Renal cortex interstitium (tissue), 15 donors: Measurements from ENCODE around the gene PBRM1. TPM values are rescaled to one million over a fixed set of nuclear protein-coding genes. Genes with fewer than 3 reads are reported as not detected.
"Not testable (repeated sequence)": the region's sequence is repeated elsewhere in the genome, so short reads cannot be mapped to it uniquely, and the experiment has no call there.

ENCODE experiments used
- DNase-seq, 11 donors: peaks; one replicate each; pipeline ENCODE4 v3.0.0-alpha.2; 2013; ENCODE audit warnings: low read depth in 9 of 11, low spot score in 4 of 11; ENCODE audit errors: extremely low read depth in 1 of 11
- long read RNA-seq, 16 experiments: transcript quantifications; one replicate each; lab custom pipeline, GENCODE V29; 2026
- polyA plus RNA-seq, 3 donors: library from polyadenylated mRNA; unstranded; fragments of 120-200 nt; gene quantifications; one replicate each; pipeline ENCODE4 v1.2.1, GENCODE V29; 2013; ENCODE audit not compliant: insufficient read length in 3 of 3

The PBRM1 gene
- 10 to 100 TPM; 56.3 to 65.6 (median 64.0) TPM for polyA plus RNA-seq
- long read RNA-seq, donor 1, partial matches to known transcripts: 57 of 97 reads
- long read RNA-seq, donor 1, other reads (novel, unspliced or antisense): 37 of 97 reads
- long read RNA-seq, donor 2, partial matches to known transcripts: 117 of 117 reads
- long read RNA-seq, donor 2, other reads (novel, unspliced or antisense): 0 of 117 reads
- long read RNA-seq, donor 3: 0 reads
- long read RNA-seq, donor 4, partial matches to known transcripts: 87 of 130 reads
- long read RNA-seq, donor 4, other reads (novel, unspliced or antisense): 42 of 130 reads
- long read RNA-seq, donor 5: 0 reads
- long read RNA-seq, donor 6, partial matches to known transcripts: 5 of 6 reads
- long read RNA-seq, donor 6, other reads (novel, unspliced or antisense): 0 of 6 reads
- long read RNA-seq, donor 7, partial matches to known transcripts: 7 of 9 reads
- long read RNA-seq, donor 7, other reads (novel, unspliced or antisense): 0 of 9 reads
- long read RNA-seq, donor 8, partial matches to known transcripts: 239 of 301 reads
- long read RNA-seq, donor 8, other reads (novel, unspliced or antisense): 61 of 301 reads
- long read RNA-seq, donor 9, partial matches to known transcripts: 34 of 62 reads
- long read RNA-seq, donor 9, other reads (novel, unspliced or antisense): 27 of 62 reads
- long read RNA-seq, donor 10, partial matches to known transcripts: 16 of 28 reads
- long read RNA-seq, donor 10, other reads (novel, unspliced or antisense): 12 of 28 reads
- long read RNA-seq, donor 11, partial matches to known transcripts: 49 of 69 reads
- long read RNA-seq, donor 11, other reads (novel, unspliced or antisense): 20 of 69 reads
- long read RNA-seq, donor 12: 0 reads
- long read RNA-seq, donor 13, partial matches to known transcripts: 740 of 794 reads
- long read RNA-seq, donor 13, other reads (novel, unspliced or antisense): 54 of 794 reads
- long read RNA-seq, donor 14, partial matches to known transcripts: 97 of 128 reads
- long read RNA-seq, donor 14, other reads (novel, unspliced or antisense): 31 of 128 reads
- long read RNA-seq, donor 15: 0 reads
- long read RNA-seq, donor 16, partial matches to known transcripts: 135 of 258 reads
- long read RNA-seq, donor 16, other reads (novel, unspliced or antisense): 121 of 258 reads

- DNase-seq: peak; percentile 88 to 95 (median 93)
These were observed at the start of gene PBRM1, which contains the start of gene GNL3 for GRCh38 chr3:52685709-52686691. TSS of gene PBRM1 (minus strand) at chr3:52685913. TSS of gene GNL3 (plus strand) at chr3:52686032. CDS start at chr3:52686093, 61 bp downstream.

GRCh38 chr3:52733256-52733891, 47.7 kb upstream of the PBRM1 start:
- no peak for DNase-seq

DNA sequence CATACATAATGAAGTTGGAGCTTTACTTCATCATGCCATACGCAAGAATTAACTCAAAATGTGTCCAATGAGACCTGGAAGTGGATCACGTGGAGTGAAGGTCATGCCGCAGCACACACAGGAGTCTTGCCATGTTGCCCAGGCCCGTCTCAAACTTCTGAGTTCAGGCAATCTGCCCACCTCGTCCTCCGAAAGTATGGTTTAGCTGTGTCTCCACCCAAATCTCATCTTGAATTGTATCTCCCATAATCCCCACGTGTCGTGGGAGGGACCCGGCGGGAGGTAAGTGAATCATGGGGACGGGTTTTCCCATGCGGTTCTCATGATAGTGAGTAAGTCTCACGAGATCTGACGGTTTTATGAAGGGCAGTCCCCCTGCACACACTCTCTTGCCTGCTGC, 45.9 kb upstream of the PBRM1 start:
- no peak for DNase-seq

DNA sequence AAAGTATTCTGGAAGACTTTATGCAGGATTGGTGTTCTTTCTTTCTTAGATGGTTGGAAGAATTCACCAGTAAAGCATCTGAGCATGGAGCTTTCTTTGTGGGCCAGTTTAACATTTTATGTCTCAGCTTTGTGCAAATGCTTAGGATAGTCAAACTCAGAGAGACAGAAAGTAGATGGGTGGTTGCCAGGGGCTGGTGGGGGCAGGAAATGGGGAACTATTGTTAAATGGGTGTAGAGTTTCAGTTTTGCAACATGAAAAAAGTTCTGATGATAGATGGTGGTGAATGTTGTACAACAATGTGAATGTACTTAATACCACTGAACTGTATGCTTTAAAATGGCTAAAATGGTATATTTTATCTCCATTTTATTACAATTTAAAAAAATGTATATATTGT, 45.0 kb upstream of the PBRM1 start:
- DNase-seq: no peak

GRCh38 chr3:52728753-52729152, 43.0 kb upstream of the PBRM1 start:
- DNase-seq: not testable (repeated sequence)

DNA sequence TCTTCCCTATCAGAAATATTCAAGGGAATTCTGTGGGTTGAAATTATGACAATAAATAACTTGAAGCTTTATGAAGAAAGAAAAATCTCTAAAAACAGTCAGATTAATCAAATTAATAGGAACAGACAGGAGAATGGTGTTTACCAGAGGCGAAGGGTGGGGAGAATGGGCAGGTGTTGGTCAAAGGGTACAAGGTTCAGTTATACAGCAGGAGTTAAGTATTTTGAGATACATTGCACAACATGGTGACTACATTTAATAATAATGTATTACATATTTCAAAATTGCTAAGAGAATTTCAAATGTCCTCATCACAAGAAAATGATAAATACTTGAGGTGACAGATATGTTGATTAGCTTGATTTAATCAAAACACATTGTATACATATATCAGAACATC, 38.8 kb upstream of the PBRM1 start:
- DNase-seq: no peak

DNA sequence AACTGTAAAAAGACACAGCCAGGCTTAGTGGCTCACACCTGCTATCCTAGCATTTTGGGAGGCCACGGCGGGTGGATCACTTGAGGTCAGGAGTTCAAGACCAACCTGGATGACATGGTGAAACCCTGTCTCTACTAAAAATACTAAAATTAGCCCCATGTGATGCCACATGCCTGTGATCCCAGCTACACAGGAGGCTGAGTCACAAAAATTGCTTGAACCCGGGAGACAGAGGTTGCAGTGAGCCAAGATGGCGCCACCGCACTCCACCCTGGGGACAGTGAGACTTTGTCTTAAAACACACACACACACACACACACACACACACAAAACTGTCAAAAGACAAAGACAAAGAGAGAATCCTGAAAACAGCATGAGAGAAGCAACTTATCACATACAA, 38.2 kb upstream of the PBRM1 start:
- no peak for DNase-seq

- no peak for DNase-seq
These were observed 36.8 kb upstream of the PBRM1 start for GRCh38 chr3:52722491-52722890.

DNA sequence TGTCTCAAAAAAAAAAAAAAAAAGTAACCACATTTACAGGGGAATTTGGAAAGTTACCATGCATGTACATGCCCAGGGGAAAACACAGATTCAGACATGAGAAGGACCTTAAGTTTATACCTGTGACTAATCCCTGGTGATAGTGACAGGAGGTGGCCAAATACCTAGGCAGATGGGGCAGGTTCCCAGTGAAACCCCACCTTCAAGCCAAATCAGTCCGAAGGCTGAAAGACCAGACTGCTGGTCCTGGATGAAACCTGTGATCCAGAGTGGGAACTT, 36.0 kb upstream of the PBRM1 start:
- DNase-seq: no peak

DNA sequence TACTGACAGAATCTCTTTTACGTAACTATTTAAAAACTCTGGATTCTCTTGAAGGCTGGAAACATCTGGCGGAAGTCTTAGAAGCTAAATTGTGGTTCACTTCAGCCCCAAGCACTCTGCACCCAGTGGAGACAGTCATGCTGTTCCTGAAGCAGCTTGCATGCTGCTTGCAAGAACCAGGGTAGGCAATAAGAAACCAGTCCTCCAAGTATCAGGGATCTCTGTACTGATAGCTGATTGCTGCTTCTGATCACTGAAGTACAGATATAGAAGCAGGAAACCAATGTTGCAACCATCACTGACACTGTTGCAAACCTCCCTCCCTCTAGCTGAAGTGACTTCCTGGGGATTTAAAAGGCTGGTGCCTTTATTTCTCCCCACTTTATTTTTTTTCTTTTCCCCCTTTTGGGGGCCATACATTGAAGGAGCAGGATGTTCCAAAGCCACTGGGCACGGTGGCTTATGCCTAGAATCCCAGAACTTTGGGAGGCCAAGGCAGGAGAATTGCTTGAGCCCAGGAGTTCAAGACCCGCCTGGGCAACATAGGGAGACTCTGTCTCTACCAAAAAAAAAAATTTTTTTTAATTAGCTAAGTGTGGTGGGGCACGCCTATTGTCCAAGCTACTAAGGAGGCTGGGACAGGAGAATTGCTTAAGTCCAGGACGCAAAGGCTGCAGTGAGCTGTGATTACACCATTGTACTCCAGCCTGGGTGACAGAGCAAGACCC, 35.5 kb upstream of the PBRM1 start:
- no peak for DNase-seq

DNA sequence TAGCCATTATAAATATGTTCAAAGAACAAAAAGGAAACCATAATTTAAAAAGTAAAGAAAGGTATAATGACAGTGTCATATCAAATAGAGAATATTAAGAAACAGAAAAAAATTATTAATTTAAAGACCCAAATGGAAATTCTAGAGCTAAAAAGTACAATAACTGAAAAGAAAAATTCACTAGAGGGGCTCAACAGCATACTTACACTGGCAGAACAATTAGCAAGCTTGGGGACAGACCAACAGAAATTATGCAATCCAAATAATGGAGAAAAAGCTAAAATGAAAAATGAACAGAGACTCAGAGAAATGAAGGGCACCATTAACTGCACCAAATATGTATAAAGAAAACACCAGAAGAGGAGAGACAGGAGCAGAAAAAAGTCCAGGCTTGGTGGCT, 33.9 kb upstream of the PBRM1 start:
- no peak for DNase-seq

DNA sequence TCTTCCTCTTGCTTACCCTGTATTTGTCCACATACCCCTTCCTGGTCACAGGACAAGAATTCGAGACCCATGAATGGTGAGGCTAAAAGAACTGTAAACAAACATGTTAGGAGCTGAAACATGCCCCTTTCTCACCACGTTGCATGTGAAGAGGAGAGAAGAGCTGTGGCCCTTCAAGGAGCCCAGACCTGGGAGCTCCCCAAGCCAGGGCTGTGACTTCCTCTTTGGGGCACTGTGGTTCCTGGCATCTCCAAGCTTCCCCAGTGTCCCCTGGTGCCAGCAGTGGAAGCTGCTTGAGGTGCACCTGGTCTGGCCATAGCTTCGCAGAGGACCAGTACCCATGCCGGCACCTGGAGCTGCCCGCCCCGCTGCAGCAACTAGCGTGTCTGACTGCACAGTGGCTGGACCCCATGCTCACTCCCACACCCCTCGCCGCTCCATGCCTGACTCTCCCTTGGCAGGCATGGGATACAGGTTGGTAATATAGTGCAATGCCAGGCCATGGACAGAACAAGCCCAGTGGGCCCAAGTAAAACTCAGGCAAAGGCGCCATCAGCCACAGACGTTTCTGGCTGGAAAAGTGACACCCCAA, 30.1 kb upstream of the PBRM1 start:
- no peak for DNase-seq

DNA sequence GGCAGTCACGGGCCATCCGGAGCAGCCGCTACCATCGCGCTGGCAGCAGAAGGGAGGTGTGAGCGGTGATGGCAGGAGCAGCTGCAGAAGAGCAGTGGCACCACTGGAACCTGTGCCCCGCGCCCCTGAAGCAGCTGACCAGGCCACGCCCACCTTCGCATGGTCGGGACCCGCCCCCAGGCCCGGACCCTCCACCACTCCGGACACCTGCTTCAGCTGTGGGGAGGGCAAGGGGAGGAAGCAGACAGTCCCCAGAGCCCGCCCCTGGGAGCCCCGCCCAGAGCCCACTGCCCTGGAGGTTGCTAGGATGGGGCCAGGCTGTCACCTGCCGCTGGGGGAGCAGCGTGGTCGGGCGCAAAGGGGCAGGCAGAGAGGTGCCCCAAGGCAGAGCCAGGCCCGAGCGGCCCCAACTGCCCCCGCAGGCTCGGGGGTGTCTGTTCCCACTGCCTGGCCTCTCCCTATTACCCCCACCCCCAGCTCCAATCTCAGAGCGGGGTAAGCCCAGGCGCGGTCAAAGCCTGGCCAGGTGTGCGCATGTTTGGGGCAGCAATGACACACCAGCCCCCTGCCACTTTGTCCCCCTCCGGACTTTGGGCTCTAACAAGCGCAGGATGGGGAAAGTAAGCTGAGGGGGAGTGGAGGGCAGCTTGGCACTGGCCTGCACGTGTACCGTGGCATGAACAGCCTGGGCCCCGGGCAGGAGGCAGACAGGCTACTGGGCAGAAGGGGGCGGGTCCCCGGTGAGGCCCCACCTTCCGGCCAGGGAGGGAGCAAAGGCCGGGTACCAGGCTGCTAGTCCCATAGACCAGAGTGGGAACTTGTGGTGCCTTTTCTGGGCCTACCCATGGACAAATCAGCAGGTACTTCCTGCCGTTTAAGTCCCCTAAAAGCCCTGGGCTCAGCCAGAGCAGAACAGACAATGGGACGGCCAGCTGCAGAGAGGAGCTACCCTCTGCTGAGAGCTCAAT, 28.9 kb upstream of the PBRM1 start:
- peak in 1 of 11 donors; percentile 16 for DNase-seq

GRCh38 chr3:52712291-52713212, 26.8 kb upstream of the PBRM1 start:
- DNase-seq: no peak

DNA sequence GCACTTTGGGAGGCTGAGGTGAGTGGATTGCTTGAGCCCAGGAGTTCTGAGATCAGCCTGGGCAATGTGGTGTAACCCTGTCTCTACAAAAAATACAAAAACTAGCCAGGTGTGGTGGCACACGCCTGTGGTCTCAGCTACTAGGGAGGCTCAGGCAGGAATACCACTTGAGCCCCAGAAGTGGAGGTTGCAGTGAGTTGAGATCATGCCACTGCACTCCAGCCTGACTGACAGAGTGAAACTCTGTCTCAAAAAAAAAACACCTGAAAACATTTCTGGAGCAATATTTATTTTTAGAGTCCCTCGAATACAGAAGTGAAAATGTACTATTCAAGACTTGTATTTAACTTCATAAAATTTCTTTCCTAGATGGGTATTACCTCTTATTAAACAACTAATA, 24.8 kb upstream of the PBRM1 start:
- no peak for DNase-seq
